ENCODE measurements around the gene CEP78. TPM values are rescaled to one million over a fixed set of nuclear protein-coding genes. Genes with fewer than 3 reads are reported as not detected.

Gene CEP78
- total RNA-seq, 2 experiments from 2014 or later, result 10.5 to 12.1 TPM

GRCh38 chr9:78325343-78325742, 89.5 kb downstream of the CEP78 start:
- DNase-seq (no peak), ATAC-seq (ENCODE audit: poor library complexity) (no peak)
- Histone ChIP-seq H3K36me3 (ENCODE audit: insufficient read depth, low read length) (no peaks in the 10 kb centered on the region), H3K4me3 (ENCODE audit: low read length) (no peak overlapping the region), H3K9me3 (ENCODE audit: control insufficient read depth in 1 of 2, insufficient read depth in 1 of 2, low read length in 2 of 2) (no peaks in the 10 kb centered on the region), H3K4me1 (ENCODE audit: insufficient read depth, low read length) (peaks cover 2% of the 10 kb centered on the region), H3K27ac (ENCODE audit: low read depth in 1 of 2, low read length in 2 of 2) (no peak overlapping the region), H3K27me3 (ENCODE audit: control insufficient read depth in 1 of 2, insufficient read depth in 2 of 2, low read length in 2 of 2) (no peaks in the 10 kb centered on the region)
- intact Hi-C loops (cut with DNase I, micrococcal nuclease), result no loop called here
- no peaks in the 10 kb centered on the region for H3K9me3 Mint-ChIP-seq
- H3K4me3 Mint-ChIP-seq, result no peak overlapping the region
- H3K4me1 Mint-ChIP-seq (ENCODE audit: low read depth), result peaks cover 5% of the 10 kb centered on the region
- H3K27me3 Mint-ChIP-seq, result no peaks in the 10 kb centered on the region
- no peak overlapping the region for H3K27ac Mint-ChIP-seq
- TF ChIP-seq CTCF (IDR thresholded peaks at IDR 0.05), result no peak
- ChIA-PET POLR2A (no interaction called here), CTCF (no interaction called here)
- peaks cover 29% of the 10 kb centered on the region for H3K36me3 Mint-ChIP-seq (ENCODE audit: low read depth)

GRCh38 chr9:78325846-78326360, 90.0 kb downstream of the CEP78 start:
- peaks cover 24% of the 10 kb centered on the region for H3K36me3 Mint-ChIP-seq (ENCODE audit: low read depth)
- H3K27ac ChIP-seq (ENCODE audit: low read depth in 1 of 2, low read length in 2 of 2), result no peak overlapping the region
- no peak overlapping the region for H3K4me3 ChIP-seq (ENCODE audit: low read length)
- ChIA-PET POLR2A (no interaction called here), CTCF (no interaction called here)
- H3K4me1 Mint-ChIP-seq (ENCODE audit: low read depth), result peaks cover 5% of the 10 kb centered on the region
- ATAC-seq (ENCODE audit: poor library complexity) (no peak), DNase-seq (no peak)
- no peaks in the 10 kb centered on the region for H3K9me3 Mint-ChIP-seq
- no peaks in the 10 kb centered on the region for H3K27me3 ChIP-seq (ENCODE audit: control insufficient read depth in 1 of 2, insufficient read depth in 2 of 2, low read length in 2 of 2)
- no peaks in the 10 kb centered on the region for H3K36me3 ChIP-seq (ENCODE audit: insufficient read depth, low read length)
- no peaks in the 10 kb centered on the region for H3K9me3 ChIP-seq (ENCODE audit: control insufficient read depth in 1 of 2, insufficient read depth in 1 of 2, low read length in 2 of 2)
- no peaks in the 10 kb centered on the region for H3K27me3 Mint-ChIP-seq
- no peak overlapping the region for H3K27ac Mint-ChIP-seq
- no peak for TF ChIP-seq CTCF (IDR thresholded peaks at IDR 0.05)
- no peak overlapping the region for H3K4me3 Mint-ChIP-seq
- intact Hi-C loops (cut with DNase I, micrococcal nuclease), result no loop called here
- H3K4me1 ChIP-seq (ENCODE audit: insufficient read depth, low read length), result peaks cover 2% of the 10 kb centered on the region

- CTCF ChIA-PET, result no interaction called here
- Histone ChIP-seq H3K9me3 (ENCODE audit: control insufficient read depth in 1 of 2, insufficient read depth in 1 of 2, low read length in 2 of 2) (no peaks in the 10 kb centered on the region), H3K27ac (ENCODE audit: low read depth in 1 of 2, low read length in 2 of 2) (no peak overlapping the region), H3K4me1 (ENCODE audit: insufficient read depth, low read length) (peaks cover 2% of the 10 kb centered on the region), H3K36me3 (ENCODE audit: insufficient read depth, low read length) (no peaks in the 10 kb centered on the region), H3K4me3 (ENCODE audit: low read length) (no peak overlapping the region), H3K27me3 (ENCODE audit: control insufficient read depth in 1 of 2, insufficient read depth in 2 of 2, low read length in 2 of 2) (no peaks in the 10 kb centered on the region)
- peaks cover 5% of the 10 kb centered on the region for H3K4me1 Mint-ChIP-seq (ENCODE audit: low read depth)
- no peak for ATAC-seq (ENCODE audit: poor library complexity)
- H3K27ac Mint-ChIP-seq, result no peak overlapping the region
- H3K27me3 Mint-ChIP-seq, result no peaks in the 10 kb centered on the region
- no peak for TF ChIP-seq CTCF (IDR thresholded peaks at IDR 0.05)
- intact Hi-C loops (cut with DNase I, micrococcal nuclease), result no loop called here
- no peak overlapping the region for H3K4me3 Mint-ChIP-seq
- peaks cover 25% of the 10 kb centered on the region for H3K36me3 Mint-ChIP-seq (ENCODE audit: low read depth)
- no peaks in the 10 kb centered on the region for H3K9me3 Mint-ChIP-seq
- DNase-seq, result no peak
- POLR2A ChIA-PET, result no interaction called here
Measured at GRCh38 chr9:78326564-78326963, 90.7 kb downstream of the CEP78 start.

Other genes with a start within 250 kb of the CEP78 start
- 10 to 100 TPM; 55.5 to 55.9 TPM for gene GNAQ, start 204.3 kb upstream of the CEP78 start, total RNA-seq
- under 1 TPM; 0.30 to 0.61 TPM for gene PSAT1, start 61.0 kb downstream of the CEP78 start, total RNA-seq